Neural cell (in vitro differentiated cells): ENCODE results near the gene SUMO3. TPM values are rescaled to one million over a fixed set of nuclear protein-coding genes. Genes with fewer than 3 reads are reported as not detected.

Source experiments
- H2AFZ ChIP-seq: fragments of 200-600, 300-800 bp; sonication (generic), shearing (Covaris generic); 2 replicates; pipeline ENCODE4 v1.6.0; 2014; ENCODE audit warnings: low read depth, mild to moderate bottlenecking, antibody characterized with exemption, low read length, moderate library complexity
- H3F3A ChIP-seq: fragments of 200-600 bp; shearing (Covaris generic); 2 replicates; pipeline ENCODE4 v1.6.1; 2016; ENCODE audit warnings: mild to moderate bottlenecking, moderate library complexity, mixed read lengths, antibody characterized with exemption, low read length; ENCODE audit not compliant: insufficient read depth, poor library complexity, severe bottlenecking
- H3K27ac ChIP-seq: fragments of 200-600, 300-800 bp; sonication (generic), shearing (Covaris generic); 2 replicates; pipeline ENCODE4 v1.5.1; 2014; ENCODE audit warnings: mild to moderate bottlenecking, low read length, moderate library complexity
- H3K27me3 ChIP-seq: fragments of 300-800, 200-600 bp; sonication (generic), shearing (Covaris generic); 2 replicates; pipeline ENCODE4 v1.6.0; 2014; ENCODE audit warnings: mild to moderate bottlenecking, low read depth, low read length, moderate library complexity; ENCODE audit not compliant: insufficient read depth
- H3K36me3 ChIP-seq: fragments of 300-800, 200-600 bp; sonication (generic), shearing (Covaris generic); 2 replicates; pipeline ENCODE4 v1.5.1; 2014; ENCODE audit warnings: mild to moderate bottlenecking, antibody characterized with exemption, low read length, moderate library complexity; ENCODE audit not compliant: insufficient read depth
- H3K4me2 ChIP-seq: fragments of 300-800, 200-600 bp; sonication (generic), shearing (Covaris generic); 2 replicates; pipeline ENCODE4 v1.6.0; 2014; ENCODE audit warnings: mild to moderate bottlenecking, low read length
- H3K4me3 ChIP-seq: fragments of 300-800, 200-600 bp; sonication (generic), shearing (Covaris generic); 2 replicates; pipeline ENCODE4 v1.5.1; 2014; ENCODE audit warnings: mild to moderate bottlenecking, low read length, moderate library complexity
- H3K79me2 ChIP-seq: fragments of 200-600 bp; shearing (Covaris generic); replicated peaks from 2 replicates; pipeline ENCODE4 v1.6.0; 2014; ENCODE audit warnings: mild to moderate bottlenecking, low read length, moderate library complexity; ENCODE audit not compliant: insufficient read depth
- H3K9ac ChIP-seq: fragments of 300-800, 200-600 bp; sonication (generic), shearing (Covaris generic); 2 replicates; pipeline ENCODE4 v1.6.1; 2016; ENCODE audit warnings: mild to moderate bottlenecking, low read length, mixed read lengths
- H3K9me2 ChIP-seq: fragments of 200-600 bp; shearing (Covaris generic); 2 replicates; pipeline ENCODE4 v1.6.1; 2016; ENCODE audit warnings: mild to moderate bottlenecking, low read length, mixed read lengths; ENCODE audit not compliant: insufficient read depth
- H3K9me3 ChIP-seq: fragments of 200-600, 300-800 bp; sonication (generic), shearing (Covaris generic); 2 replicates; pipeline ENCODE4 v1.6.1; 2016; ENCODE audit warnings: mild to moderate bottlenecking, mixed run types, low read length, moderate library complexity, mixed read lengths
- H4K20me1 ChIP-seq: fragments of 200-600 bp; shearing (Covaris generic); 2 replicates; pipeline ENCODE4 v1.6.1; 2016; ENCODE audit warnings: mild to moderate bottlenecking, mixed run types; ENCODE audit not compliant: insufficient read depth
- CTCF ChIP-seq: fragments of 450-650 bp; IDR thresholded peaks from 2 replicates; pipeline ENCODE4 v1.5.1; 2014; ENCODE audit warnings: antibody characterized with exemption, mild to moderate bottlenecking, moderate library complexity; ENCODE audit not compliant: poor library complexity, severe bottlenecking
- EP300 ChIP-seq: fragments of 450-650 bp; conservative IDR thresholded peaks from 2 replicates; pipeline ENCODE4 v1.6.1; 2014; ENCODE audit warnings: antibody characterized with exemption, mild to moderate bottlenecking, moderate library complexity; ENCODE audit not compliant: poor library complexity, severe bottlenecking
- EZH2 ChIP-seq: fragments of 200-600, 300-800 bp; shearing (Covaris generic), sonication (generic); IDR thresholded peaks from 2 replicates; pipeline ENCODE4 v1.6.1; 2014; ENCODE audit warnings: antibody characterized with exemption, low read length, borderline replicate concordance, mild to moderate bottlenecking; ENCODE audit not compliant: insufficient read depth, poor library complexity, severe bottlenecking
- MXI1 ChIP-seq: fragments of 450-650 bp; conservative IDR thresholded peaks from 2 replicates; pipeline ENCODE4 v1.6.1; 2014; ENCODE audit warnings: antibody characterized with exemption, mild to moderate bottlenecking; ENCODE audit not compliant: poor library complexity, severe bottlenecking
- POLR2AphosphoS5 ChIP-seq: IDR thresholded peaks from 2 replicates; pipeline ENCODE4 v1.6.1; 2012
- RAD21 ChIP-seq: fragments of 450-650 bp; conservative IDR thresholded peaks from 2 replicates; pipeline ENCODE4 v1.6.1; 2014; ENCODE audit warnings: antibody characterized with exemption, mild to moderate bottlenecking, moderate library complexity
- REST ChIP-seq: IDR thresholded peaks from 2 replicates; pipeline ENCODE4 v1.6.1; 2012; ENCODE audit warnings: borderline replicate concordance
- SMC3 ChIP-seq: fragments of 450-650 bp; conservative IDR thresholded peaks from 2 replicates; pipeline ENCODE4 v1.6.1; 2014; ENCODE audit warnings: antibody characterized with exemption, mild to moderate bottlenecking, moderate library complexity; ENCODE audit not compliant: poor library complexity
- TAF1 ChIP-seq: IDR thresholded peaks from 2 replicates; pipeline ENCODE4 v1.6.1; 2012; ENCODE audit warnings: low read depth
- polyA plus RNA-seq: library from polyadenylated mRNA; depleted of rRNA; stranded (reverse); fragments of >200 nt; gene quantifications from 2 replicates; pipeline ENCODE4 v1.2.3, GENCODE V29; 2014

SUMO3 gene
- polyA plus RNA-seq, 1 donor from 2014 or later, result 113 TPM

GRCh38 chr21:44846224-44846484 is 28.3 kb upstream of the SUMO3 start:
- Histone ChIP-seq H3F3A (no peaks in the 10 kb centered on the region), H3K36me3 (no peaks in the 10 kb centered on the region), H3K9me3 (no peaks in the 10 kb centered on the region), H4K20me1 (no peaks in the 10 kb centered on the region), H3K4me3 (no peak overlapping the region), H3K27ac (no peak overlapping the region), H3K79me2 (no peaks in the 10 kb centered on the region), H3K9me2 (no peaks in the 10 kb centered on the region), H2AFZ (no peak overlapping the region), H3K9ac (no peak overlapping the region), H3K27me3 (no peaks in the 10 kb centered on the region), H3K4me2 (no peak overlapping the region)
- TF ChIP-seq SMC3 (no peak), CTCF (no peak), EZH2 (no peak), RAD21 (no peak), EP300 (no peak), REST (no peak), POLR2AphosphoS5 (no peak)

- TF ChIP-seq MXI1, result no peak
- TF ChIP-seq EP300, result no peak
- no peak for TF ChIP-seq EZH2
- no peak for TF ChIP-seq REST
- TF ChIP-seq SMC3, result no peak
- no peak for TF ChIP-seq TAF1
- no peak for TF ChIP-seq CTCF
- no peak for TF ChIP-seq POLR2AphosphoS5
Measured at GRCh38 chr21:44845418-44846223, 27.8 kb upstream of the SUMO3 start.

More at GRCh38 chr21:44845418-44846223, 27.8 kb upstream of the SUMO3 start:
- Histone ChIP-seq H2AFZ (no peak overlapping the region), H3K79me2 (no peaks in the 10 kb centered on the region), H3K9me3 (no peaks in the 10 kb centered on the region), H3K4me2 (no peak overlapping the region), H3K9me2 (no peaks in the 10 kb centered on the region), H3K9ac (no peak overlapping the region), H3F3A (no peaks in the 10 kb centered on the region), H3K4me3 (no peak overlapping the region), H3K27ac (no peak overlapping the region), H3K36me3 (no peaks in the 10 kb centered on the region), H4K20me1 (no peaks in the 10 kb centered on the region), H3K27me3 (no peaks in the 10 kb centered on the region)
